ENCODE data around the gene DYDC1. TPM values are rescaled to one million over a fixed set of nuclear protein-coding genes. Genes with fewer than 3 reads are reported as not detected.
A peak's percentile ranks its signal among the peaks of the same experiment; 100 is the strongest.

Gene DYDC1
- total RNA-seq, 1 donor from 2014 or later, result not detected

DNA sequence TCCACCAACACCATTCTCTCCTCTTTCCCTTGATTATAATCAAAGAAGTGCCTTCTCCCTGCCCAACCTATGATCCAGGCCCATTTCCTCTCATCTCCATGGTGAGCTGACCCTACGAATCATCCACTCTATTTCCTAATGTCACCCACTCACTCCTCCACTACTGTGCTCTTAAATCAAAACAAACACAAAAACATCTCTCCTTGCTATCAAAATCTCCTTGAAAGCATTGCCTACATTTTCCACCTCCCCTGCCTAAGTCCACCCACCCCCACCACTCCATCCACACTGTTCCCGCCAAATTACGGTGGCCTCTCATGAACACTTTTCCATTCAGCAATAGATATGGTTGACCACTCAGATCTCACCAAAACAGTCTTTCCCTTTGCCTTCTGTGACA is 5.3 kb downstream of the DYDC1 start:
- H3K27ac ChIP-seq, result no peak overlapping the region
- peaks cover 16% of the 10 kb centered on the region for H3K27me3 ChIP-seq
- H3K36me3 ChIP-seq, result no peaks in the 10 kb centered on the region
- no peak overlapping the region for H3K9ac ChIP-seq
- H3K4me1 ChIP-seq, result peaks cover 9% of the 10 kb centered on the region
- H3K9me3 ChIP-seq (ENCODE audit: low read depth), result no peaks in the 10 kb centered on the region
- no peak overlapping the region for H3K27ac Mint-ChIP-seq
- H3K4me3 ChIP-seq, result no peak overlapping the region
- no peaks in the 10 kb centered on the region for H3K27me3 Mint-ChIP-seq (ENCODE audit: insufficient read depth, low read depth)
- no peaks in the 10 kb centered on the region for H3K9me3 Mint-ChIP-seq
- H3K4me1 Mint-ChIP-seq, result peaks cover 5% of the 10 kb centered on the region
- H4K20me1 ChIP-seq (ENCODE audit: low read depth), result no peaks in the 10 kb centered on the region
- no peak overlapping the region for H3K4me3 Mint-ChIP-seq
- peak overlapping the region; percentile 37 for H3K4me2 ChIP-seq
- H3K79me2 ChIP-seq (ENCODE audit: low read depth), result no peaks in the 10 kb centered on the region
- DNase-seq (ENCODE audit: low spot score), result no peak
- H2AFZ ChIP-seq (replicated peaks), result no peak overlapping the region
- peaks cover 5% of the 10 kb centered on the region for H3F3A ChIP-seq (ENCODE audit: low read depth)
- no peaks in the 10 kb centered on the region for H3K36me3 Mint-ChIP-seq
- no peak for TF ChIP-seq EZH2 (IDR thresholded peaks at IDR 0.05)
- TF ChIP-seq EZH2phosphoT487 (IDR thresholded peaks at IDR 0.05), result no peak
- no peak for TF ChIP-seq CTCF (IDR thresholded peaks at IDR 0.05)

DNA sequence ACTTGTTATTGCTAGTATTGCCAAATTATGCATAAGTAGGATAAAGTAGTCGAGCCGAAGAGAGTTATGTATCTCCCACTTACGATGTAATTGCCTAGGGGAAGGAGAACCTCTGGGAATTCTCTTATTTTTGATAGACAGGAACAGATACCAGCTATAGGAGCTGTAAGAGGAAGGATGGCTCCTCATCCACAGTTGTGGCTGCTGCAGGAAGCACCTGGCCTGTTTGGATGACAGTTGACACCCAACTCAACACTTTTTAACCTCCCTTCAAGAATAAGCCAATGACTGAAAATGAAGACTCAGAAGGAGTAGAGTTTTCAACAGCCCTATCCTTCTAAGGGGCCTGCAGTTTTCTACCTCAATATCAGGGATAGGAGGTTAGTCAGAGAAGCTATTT is 6.3 kb downstream of the DYDC1 start:
- no peak overlapping the region for H3K27ac Mint-ChIP-seq
- H3K4me3 ChIP-seq, result no peak overlapping the region

GRCh38 chr10:80344912-80345311 is 11.6 kb downstream of the DYDC1 start:
- DNase-seq (ENCODE audit: low spot score), result no peak
- H3K27me3 Mint-ChIP-seq (ENCODE audit: insufficient read depth, low read depth), result peaks cover 2% of the 10 kb centered on the region
- Histone ChIP-seq H3K9me3 (ENCODE audit: low read depth) (no peaks in the 10 kb centered on the region), H3K9ac (no peak overlapping the region), H3K79me2 (ENCODE audit: low read depth) (no peaks in the 10 kb centered on the region), H3K4me2 (no peak overlapping the region), H3K27ac (no peak overlapping the region), H3F3A (ENCODE audit: low read depth) (no peaks in the 10 kb centered on the region), H3K27me3 (no peaks in the 10 kb centered on the region), H3K4me3 (no peak overlapping the region), H3K36me3 (no peaks in the 10 kb centered on the region), H4K20me1 (ENCODE audit: low read depth) (no peaks in the 10 kb centered on the region), H3K4me1 (no peaks in the 10 kb centered on the region), H2AFZ (replicated peaks) (no peak overlapping the region)
- H3K9me3 Mint-ChIP-seq, result no peaks in the 10 kb centered on the region
- no peaks in the 10 kb centered on the region for H3K36me3 Mint-ChIP-seq
- no peaks in the 10 kb centered on the region for H3K4me1 Mint-ChIP-seq
- no peak overlapping the region for H3K27ac Mint-ChIP-seq
- TF ChIP-seq EZH2 (IDR thresholded peaks at IDR 0.05), result no peak
- TF ChIP-seq CTCF (IDR thresholded peaks at IDR 0.05), result no peak
- TF ChIP-seq EZH2phosphoT487 (IDR thresholded peaks at IDR 0.05), result no peak
- H3K4me3 Mint-ChIP-seq, result no peak overlapping the region

More for the DNA sequence above, 6.3 kb downstream of the DYDC1 start:
- Histone ChIP-seq H2AFZ (replicated peaks) (no peak overlapping the region), H3K36me3 (no peaks in the 10 kb centered on the region), H3K4me1 (peaks cover 9% of the 10 kb centered on the region), H3K27ac (no peak overlapping the region), H4K20me1 (ENCODE audit: low read depth) (no peaks in the 10 kb centered on the region), H3K9ac (no peak overlapping the region), H3K27me3 (peaks cover 6% of the 10 kb centered on the region), H3K79me2 (ENCODE audit: low read depth) (no peaks in the 10 kb centered on the region), H3K9me3 (ENCODE audit: low read depth) (no peaks in the 10 kb centered on the region), H3F3A (ENCODE audit: low read depth) (no peaks in the 10 kb centered on the region), H3K4me2 (no peak overlapping the region)
- DNase-seq (ENCODE audit: low spot score), result no peak
- H3K36me3 Mint-ChIP-seq, result no peaks in the 10 kb centered on the region
- no peak overlapping the region for H3K4me3 Mint-ChIP-seq
- H3K9me3 Mint-ChIP-seq, result no peaks in the 10 kb centered on the region
- H3K4me1 Mint-ChIP-seq, result peaks cover 2% of the 10 kb centered on the region
- peaks cover 2% of the 10 kb centered on the region for H3K27me3 Mint-ChIP-seq (ENCODE audit: insufficient read depth, low read depth)
- TF ChIP-seq EZH2 (IDR thresholded peaks at IDR 0.05) (no peak), EZH2phosphoT487 (IDR thresholded peaks at IDR 0.05) (no peak), CTCF (IDR thresholded peaks at IDR 0.05) (no peak)
